ENCODE measurements around the gene EFEMP2. TPM values are rescaled to one million over a fixed set of nuclear protein-coding genes. Genes with fewer than 3 reads are reported as not detected.
"Not testable (repeated sequence)": the region's sequence is repeated elsewhere in the genome, so short reads cannot be mapped to it uniquely, and the experiment has no call there.

The EFEMP2 gene
- total RNA-seq, 1 donor from 2014 or later, result 6.0 TPM

DNA sequence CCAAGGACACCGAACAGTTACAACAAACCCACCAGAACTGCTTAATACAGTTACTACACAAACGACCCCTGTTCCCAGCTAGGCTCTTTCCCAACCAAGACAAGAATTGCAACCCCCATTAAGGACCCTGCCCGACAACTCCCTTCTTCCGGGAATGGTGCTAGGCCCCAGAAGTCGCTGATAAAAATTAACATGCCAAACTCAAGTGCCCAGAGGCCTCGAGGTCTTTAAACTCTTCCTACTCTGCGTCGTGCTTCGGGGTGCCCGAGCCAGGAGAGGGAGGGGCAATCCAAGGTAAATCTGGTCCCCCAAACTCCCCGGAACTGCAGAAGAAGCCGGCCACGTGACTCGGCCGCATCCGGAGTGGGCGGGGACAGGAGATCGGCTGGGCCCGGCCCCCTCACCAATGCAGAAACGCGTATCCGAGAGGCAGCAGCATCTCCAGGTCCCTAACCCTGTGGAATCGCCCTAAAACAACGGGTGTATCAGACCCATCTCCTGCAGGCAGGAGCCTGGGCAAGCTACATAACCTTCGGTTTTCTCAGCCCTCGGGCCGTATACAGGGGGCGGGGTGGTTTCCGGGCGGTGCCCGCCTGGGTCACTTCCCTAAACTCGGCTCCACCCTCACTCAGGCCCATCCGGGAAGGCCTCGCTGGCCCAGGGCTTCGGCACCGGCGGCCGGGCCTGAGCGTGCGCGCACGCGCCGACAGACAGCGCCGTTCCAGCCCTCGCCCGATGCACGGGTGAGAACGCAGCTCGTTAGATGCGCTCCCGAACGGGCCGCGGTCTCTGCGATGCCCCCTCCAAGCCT lies 15.7 kb downstream of the EFEMP2 start:
- DNase-seq (ENCODE audit: low spot score), result peak; percentile 84
- peak; percentile 53 for ATAC-seq

DNA sequence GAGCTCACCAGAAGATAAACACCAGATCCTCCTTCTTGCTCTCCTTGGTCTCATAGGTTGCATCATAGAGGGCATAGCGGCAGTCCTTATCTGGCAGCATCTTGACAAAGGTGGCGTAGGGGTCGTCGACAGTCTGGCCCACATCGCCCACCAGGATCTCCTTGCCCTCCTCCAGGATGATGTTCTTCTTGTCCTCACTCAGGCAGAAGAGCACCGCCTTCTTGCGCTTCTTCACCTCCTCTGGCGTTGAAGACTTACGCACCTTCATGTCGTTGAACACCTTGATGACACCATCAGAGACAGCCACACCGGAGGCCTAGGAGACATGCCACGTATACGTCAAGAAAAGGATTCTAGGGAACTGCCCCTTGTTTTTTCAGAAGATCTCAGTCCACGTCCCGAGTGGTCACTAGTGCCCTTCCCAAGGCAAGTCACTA lies 16.7 kb downstream of the EFEMP2 start:
- ATAC-seq (no peak), DNase-seq (ENCODE audit: low spot score) (no peak)

DNA sequence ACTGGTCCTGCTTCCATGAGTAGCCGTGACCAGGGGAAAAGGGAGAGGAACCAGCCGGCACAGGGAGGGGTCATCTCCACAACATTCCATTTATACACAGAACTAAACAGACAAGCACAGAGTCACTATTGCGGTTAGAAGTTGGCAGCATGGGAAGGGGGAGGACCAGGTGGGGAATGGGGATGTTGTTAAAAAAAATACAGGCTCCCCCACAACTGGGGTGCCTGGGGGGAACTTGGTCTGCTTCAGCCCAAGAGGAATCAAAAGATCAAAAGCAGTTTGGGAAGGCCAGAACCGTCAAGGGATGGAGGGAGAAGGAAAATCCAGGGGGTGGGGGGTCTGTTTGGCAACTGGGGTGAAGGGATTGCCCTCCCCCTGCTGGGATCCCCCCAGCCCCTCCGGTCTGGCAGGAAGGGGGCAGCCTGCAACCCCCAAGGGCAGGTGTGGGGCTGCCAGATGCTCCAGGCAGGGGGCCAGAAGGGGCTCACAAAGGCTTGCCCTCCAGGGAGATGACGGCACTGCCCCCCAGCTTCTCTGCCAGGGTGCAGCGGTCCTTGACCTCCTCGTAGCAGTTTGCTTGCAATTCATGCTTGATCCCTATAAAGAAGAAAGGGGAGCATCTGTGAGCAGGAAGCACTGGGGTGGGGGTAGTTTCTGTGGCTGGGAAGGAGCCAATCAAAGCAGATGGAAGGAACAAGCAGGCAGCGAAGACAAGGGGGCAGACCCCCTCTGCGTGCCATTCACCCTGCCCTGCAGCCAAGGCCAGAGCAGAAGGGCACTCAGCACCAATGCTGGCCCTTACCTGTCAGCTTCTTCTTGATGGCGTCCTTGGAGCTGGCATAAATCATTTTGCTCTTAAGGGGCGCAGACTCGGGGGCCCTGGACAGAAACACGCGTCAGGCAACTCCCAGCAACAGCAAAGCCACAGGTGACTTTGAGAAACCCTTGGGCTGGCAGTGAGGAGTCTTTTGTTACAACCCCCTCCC lies 17.5 kb downstream of the EFEMP2 start:
- ATAC-seq, result no peak
- no peak for DNase-seq (ENCODE audit: low spot score)

DNA sequence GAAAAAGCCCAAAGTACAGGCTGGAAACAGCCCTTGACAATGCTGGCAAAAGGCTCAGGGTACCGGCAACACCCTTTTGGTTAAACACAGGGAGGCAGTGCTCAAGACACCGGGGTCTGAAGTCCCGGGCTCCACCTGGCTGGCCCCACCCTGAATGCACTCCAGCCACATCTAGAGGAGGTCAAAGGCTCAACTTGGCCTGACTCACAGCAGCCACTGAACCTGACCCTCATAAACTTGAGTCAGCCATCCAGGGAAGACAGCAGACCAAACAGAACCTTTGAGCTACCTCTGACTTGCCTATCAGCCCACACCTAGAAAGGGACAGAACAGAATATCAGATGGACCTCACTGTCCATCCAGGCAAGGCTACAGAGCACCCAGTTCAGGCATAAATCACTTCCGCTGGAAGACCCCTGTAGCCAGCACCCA lies 18.4 kb downstream of the EFEMP2 start:
- no peak for ATAC-seq
- no peak for DNase-seq (ENCODE audit: low spot score)

DNA sequence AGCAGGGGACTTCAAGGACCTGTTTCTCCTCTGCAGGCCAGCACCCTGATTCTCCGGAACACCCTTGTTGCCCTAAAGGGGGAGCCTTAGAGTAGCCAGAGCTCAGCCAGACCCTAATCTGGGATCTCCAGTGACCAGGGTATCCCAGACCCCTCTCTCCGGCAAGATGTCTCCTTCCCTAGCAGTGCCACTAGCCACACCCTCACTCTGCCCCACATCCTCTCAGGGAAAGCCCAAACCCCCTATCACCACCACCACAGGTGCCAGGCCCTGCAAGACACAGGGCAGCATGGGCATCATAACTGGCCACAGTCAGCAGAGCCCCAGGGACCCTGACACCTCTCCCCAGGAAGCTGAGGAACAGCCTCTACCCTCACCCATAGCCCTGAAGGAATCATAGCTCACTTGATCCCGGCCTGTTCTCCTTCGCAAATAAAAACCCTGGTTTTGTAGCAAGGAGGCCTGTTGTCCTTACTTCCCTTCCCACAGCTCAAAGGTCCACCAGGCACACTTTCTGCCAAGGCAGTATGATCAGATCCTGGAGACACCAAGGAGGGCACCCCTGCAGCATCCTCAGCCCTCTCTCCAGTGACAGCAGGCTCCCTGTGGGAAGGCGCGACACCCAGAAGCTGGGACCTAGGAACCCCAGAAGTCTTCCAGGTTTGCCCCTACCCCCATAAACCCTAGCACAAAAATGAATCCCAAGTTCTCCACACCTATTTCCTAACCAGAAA lies 19.2 kb downstream of the EFEMP2 start:
- ATAC-seq, result no peak
- DNase-seq (ENCODE audit: low spot score), result no peak

DNA sequence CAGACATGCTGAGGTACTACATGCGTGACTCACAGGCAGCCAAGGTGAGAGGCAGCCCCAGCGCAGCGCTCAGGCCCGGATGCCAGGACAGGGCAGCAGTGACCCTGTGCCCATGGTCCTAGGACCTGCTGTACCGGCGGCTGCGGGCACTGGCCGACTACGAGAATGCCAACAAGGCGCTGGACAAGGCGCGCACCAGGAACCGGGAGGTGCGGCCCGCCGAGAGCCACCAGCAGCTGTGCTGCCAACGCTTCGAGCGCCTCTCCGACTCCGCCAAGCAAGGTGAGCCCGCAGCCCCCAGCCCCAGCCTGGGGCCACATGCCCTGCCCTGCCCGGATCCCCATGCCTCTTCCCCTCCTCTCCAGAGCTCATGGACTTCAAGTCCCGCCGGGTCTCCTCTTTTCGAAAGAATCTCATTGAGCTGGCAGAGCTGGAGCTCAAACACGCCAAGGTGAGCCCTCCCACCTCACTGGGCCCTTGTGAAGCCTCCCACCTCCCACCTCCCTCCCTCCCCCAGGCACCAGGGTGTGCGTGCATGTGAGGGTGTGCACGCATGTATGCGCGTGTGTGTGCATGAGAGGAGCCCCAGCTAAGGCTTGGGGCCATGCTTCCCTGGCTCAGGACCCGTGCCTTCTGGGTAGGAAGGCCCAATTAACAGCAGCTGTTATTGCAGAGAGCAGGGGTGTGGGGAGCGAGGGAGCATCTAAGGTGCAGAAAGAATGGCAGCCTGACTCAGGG lies 19.9 kb downstream of the EFEMP2 start:
- DNase-seq (ENCODE audit: low spot score) (no peak), ATAC-seq (no peak)

DNA sequence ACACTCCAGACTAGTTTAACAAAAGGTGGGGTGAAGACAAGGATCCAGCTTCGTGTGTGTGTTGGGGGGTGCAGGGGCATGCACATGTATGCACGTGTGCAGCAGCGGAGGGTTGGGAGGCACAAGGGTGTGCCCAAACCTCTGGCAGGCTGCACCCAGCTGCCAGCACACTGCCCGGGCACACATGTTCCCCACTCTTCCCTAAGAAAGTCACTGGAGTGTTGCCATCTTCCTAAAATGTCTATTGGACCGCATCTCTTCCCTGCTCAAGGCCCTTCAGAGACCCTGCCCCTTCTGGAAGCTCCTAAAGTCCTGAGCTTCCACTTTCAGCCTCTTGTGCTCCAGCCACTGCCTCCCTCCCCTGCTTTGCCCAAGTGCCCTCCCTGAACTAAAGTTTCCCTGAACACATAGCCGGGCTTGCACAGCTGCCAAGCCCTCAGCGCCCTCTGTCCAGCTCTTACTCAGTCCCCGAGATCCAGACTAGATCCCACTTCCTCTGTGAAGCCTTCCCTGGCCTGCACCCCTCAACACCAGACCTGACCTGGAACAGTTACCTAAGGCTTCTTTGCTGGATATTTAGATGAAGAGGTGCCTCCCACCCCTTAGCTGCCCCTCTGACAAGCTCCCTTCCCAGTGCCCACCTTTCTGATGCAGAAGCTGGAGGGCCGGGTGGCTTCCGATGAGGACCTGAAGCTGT lies 20.6 kb downstream of the EFEMP2 start:
- ATAC-seq (peak; percentile 14), DNase-seq (ENCODE audit: low spot score) (no peak)

DNA sequence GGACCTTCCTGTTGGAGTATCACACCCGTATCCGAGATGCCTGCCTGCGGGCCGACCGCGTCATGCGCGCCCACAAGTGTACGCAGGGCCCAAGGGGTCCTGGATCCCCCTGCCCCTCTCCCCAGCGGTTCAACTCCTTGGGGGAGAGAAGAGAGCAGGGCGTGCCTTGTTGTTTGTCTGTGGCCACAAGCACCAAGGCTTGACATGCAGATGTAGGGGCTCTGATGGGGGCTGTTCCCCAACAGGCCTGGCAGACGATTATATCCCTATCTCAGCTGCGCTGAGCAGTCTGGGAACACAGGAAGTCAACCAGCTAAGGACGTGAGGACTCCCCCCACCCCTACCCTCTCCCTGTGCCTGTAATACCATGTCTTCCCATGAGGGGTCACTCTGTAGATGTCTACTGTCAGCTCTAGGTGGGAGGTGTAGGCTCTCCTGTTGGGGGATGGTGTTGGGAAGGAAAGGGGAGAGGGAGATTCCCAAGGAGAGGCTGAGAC lies 21.5 kb downstream of the EFEMP2 start:
- no peak for DNase-seq (ENCODE audit: low spot score)
- ATAC-seq, result peak; percentile 21

DNA sequence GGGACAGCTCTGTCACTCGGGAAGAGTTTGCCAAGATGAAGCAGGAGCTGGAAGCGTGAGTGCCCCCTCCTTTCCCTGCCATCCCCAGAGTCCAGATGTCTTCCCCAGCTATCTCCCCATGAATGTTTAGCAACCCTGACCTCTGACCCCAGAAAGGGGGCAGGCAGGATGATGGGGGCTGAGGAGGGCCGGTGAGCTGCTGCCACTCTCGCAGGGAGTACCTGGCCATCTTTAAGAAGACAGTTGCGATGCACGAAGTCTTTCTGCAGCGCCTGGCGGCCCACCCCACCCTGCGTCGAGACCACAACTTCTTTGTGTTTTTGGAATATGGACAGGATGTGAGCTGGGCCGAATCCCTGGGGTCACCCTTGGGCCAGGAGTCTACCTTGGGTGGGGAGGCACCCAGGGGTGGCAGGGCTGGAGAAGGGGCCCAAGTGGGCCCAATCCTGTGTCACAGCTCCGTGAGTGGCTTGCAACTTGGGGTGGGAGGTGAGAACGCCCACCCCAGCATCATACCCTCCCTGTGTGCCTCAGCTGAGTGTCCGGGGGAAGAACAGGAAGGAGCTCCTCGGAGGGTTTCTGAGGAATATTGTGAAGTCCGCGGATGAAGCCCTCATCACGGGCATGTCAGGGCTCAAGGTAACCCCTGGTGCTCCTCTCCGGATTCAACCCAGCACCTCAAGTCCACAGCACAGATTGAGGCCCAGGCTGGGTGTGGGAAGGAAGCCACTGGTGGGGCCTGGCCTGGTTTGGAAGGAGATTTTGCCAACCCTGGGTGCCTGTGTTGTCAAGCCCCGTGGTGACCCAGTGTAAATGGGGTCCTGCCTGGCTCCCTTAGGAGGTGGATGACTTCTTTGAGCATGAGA lies 22.1 kb downstream of the EFEMP2 start:
- DNase-seq (ENCODE audit: low spot score), result no peak
- ATAC-seq, result peak; percentile 18

DNA sequence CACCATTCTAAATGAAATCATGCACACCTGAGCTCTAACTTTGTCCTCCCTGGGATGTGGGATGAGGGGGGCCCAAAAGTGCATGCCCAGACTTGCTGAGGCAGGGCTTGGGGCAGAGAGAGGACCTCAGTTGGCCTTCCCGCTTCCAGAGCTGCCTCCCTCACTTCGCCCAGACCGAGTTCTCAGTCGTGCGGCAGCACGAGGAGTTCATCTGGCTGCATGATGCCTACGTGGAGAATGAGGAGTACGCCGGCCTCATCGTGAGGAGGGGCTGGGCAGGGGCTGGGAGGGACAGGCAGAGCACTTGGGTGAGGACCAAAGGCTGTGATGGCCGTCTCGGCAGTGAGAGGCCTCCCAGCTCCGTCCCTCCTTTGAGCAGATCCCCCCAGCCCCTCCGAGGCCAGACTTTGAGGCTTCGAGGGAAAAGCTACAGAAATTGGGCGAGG lies 22.8 kb downstream of the EFEMP2 start:
- no peak for ATAC-seq
- no peak for DNase-seq (ENCODE audit: low spot score)

DNA sequence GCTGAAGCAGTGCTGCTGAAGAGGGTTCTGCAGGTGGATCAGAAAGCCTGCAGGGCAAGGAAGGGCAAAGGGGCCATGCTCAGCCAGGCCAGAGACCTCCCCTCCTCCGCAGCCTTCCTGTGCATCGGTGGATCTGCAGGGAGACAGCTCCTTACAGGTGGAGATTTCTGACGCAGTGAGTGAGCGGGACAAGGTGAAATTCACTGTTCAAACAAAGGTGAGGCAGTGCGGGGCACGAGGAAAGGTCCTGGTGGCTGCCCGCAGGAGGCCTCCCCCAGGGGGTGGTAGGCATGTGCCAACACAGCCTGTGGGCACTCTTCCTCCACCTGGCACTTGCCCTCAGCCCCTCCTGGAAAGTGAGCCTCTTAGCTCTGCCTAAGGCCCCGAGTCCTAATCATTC lies 23.2 kb downstream of the EFEMP2 start:
- ATAC-seq (no peak), DNase-seq (ENCODE audit: low spot score) (no peak)

DNA sequence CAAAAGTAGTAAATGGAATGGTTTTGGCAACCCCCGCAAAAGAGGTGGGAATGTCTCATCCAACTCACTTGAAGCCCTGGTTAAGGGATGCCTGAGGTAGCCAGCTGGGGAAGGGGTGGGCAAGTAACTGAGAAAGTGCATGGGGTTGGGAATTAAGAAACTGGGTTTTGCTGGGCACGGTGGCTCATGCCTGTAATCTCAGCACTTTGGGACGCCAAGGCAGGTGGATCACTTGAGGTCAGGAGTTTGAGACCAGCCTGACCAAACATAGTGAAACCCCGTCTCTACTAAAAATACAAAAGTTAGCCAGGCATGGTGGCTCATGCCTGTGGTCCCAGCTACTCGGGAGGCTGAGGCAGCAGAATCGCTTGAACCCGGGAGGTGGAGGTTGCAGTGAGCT lies 23.9 kb downstream of the EFEMP2 start:
- ATAC-seq; DNase-seq (ENCODE audit: low spot score): not testable (repeated sequence)

DNA sequence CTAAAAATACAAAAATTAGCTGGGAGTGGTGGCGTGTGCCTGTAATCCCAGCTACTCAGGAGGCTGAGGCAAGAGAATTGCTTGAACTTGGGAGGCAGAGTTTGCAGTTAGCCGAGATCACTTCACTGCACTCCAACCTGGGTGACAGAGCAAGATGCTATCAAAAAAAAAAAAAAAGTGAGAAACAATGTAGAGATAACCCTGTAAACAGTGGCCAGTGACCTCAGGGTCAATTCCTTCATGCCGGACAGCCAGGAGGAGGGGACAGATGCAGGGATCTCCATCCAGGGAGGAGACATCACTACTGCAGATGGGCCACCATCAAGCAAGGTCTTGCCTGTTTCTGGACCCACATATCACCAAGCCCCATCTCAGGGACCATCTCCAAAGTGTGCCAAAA lies 24.9 kb downstream of the EFEMP2 start:
- DNase-seq (ENCODE audit: low spot score), result no peak
- ATAC-seq, result no peak

DNA sequence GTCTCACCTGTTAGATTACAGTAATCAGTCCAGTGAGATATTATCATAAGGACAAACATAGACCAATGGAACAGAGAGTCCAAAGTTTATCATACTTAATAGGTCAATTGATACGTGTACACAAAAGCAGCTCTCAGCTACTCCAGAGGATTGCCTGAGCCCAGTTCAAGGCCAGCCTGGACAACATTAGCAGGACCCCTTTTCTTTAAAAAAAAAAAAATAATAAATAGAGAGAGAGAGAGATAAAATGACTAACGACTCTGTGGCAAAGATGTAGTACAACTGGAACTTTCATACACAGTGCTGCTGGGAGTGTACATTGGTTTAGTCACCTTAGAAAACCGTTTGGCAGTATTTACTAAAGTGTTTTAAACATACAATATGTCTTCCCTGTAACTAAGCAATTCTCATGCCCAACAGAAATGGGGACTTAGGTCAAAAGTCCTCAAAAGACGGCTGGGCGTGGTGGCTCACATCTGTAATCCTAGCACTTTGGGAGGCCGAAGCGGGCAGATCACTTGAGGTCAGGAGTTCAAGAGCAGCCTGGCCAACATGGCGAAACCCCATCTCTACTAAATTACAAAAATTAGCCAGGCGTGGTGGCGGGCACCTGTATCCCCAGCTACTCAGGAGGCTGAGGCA lies 28.2 kb downstream of the EFEMP2 start:
- DNase-seq (ENCODE audit: low spot score), result no peak

DNA sequence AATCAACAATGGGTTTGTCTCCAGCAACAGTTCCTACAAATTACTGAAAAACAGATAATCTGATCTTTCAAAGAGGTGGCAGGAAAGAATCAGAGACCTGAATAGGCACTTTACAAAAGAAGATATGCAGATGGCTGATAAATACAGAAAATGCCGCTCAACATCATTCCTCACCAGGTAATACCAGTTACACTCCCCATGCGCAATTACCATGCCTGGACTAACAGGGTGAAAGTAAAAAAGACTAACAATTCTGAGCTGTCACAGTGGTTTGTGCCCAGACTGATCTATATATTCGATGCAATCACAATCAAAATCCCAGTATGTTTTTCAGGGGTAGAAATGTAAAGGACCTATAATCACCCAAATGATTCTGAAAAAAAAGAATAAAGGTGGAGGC lies 28.8 kb downstream of the EFEMP2 start:
- DNase-seq (ENCODE audit: low spot score), result no peak
- no peak for ATAC-seq

More for the DNA sequence above, 28.2 kb downstream of the EFEMP2 start:
- no peak for ATAC-seq

DNA sequence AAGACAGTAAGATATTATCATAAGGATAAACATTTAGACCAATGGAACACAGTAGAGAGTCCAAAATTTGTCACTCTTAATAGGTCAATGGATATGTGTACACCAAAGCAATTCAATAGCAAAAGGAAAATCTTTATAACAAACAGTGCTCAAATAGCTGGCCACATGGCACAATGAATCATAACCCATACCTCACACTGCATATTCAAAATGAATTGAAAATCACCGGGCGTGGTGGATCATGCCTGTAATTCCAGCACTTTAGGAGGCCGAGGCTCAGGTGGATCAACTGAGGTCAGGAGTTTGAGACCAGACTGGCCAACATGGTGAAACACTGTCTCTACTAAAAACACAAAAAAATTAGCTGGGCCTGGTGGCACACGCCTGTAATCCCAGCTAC lies 30.5 kb downstream of the EFEMP2 start:
- no peak for DNase-seq (ENCODE audit: low spot score)
- ATAC-seq, result no peak

DNA sequence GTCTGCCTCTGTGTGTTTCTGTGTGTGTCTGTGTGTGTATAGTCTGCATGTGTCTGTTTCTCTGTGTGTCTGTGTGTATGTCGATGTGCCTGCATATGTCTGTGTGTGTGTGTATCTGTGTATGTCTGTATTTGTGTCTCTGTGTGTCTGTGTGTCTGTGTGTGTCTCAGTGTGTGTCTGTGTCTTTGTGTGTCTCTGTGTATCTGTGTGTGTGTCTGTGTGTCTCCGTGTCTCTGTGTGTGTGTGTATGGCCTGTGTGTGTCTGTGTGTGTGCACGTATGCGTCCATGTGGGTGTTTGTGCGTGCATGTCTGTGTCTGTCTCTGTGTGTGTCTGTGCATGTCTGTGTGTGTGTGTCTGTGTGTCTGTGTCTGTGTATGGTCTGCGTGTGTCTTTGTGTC lies 38.4 kb downstream of the EFEMP2 start:
- ATAC-seq (no peak), DNase-seq (ENCODE audit: low spot score) (no peak)
